DMS 273 (cell line): ENCODE data around the gene PAIP2B.
A peak's percentile ranks its signal among the peaks of the same experiment; 100 is the strongest.

Source experiments
- DNase-seq: peaks from one replicate; lab custom pipeline; 2025; ENCODE audit not compliant: unreplicated experiment; lab: John Stamatoyannopoulos, UW

The PAIP2B gene

DNA sequence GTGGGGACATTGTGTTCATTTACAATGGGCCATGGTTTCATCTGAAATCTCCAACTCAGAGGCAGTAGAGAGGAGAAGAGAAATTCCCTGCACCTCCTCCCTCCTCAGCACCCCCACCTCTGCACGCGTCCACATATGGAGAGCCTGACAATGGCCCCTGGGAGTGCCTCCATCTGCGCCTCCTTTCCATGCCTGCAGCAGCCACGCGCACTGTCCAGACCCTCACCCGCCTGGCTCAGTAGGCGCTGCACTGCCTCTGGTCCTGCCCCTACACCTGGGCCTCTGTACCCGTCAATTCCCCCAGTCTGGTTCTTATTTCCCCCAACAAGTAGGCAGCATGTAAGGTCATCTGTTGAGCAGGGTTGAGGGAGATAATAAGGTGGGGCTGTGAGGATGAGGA is 72.6 kb downstream of the PAIP2B start:
- peak; percentile 39 for DNase-seq

- peak; percentile 70 for DNase-seq
Measured at GRCh38 chr2:71153585-71154224, 73.2 kb downstream of the PAIP2B start.

DNA sequence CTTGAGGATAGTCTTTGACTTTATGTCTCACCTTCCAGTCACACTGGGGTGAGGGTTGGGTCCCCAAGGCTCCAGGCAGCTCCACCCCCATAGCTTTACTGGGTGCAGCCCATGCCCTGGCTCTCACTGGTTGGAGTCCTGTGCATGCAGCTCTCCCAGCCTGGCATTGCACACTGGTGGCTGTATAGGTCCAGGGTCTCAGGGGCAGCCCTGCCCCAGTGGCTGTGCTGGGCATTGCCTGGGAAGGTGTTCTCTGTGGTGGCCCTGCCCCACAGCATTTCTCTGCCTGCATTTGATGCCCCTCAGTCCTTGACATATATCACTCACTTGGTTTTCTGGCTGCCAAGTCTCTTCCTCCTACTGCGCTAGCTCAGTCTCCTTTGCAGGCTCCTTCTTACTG is 75.3 kb downstream of the PAIP2B start:
- DNase-seq, result peak; percentile 19

- DNase-seq, result peak; percentile 18
Measured at GRCh38 chr2:71150082-71150816, 76.7 kb downstream of the PAIP2B start.

DNA sequence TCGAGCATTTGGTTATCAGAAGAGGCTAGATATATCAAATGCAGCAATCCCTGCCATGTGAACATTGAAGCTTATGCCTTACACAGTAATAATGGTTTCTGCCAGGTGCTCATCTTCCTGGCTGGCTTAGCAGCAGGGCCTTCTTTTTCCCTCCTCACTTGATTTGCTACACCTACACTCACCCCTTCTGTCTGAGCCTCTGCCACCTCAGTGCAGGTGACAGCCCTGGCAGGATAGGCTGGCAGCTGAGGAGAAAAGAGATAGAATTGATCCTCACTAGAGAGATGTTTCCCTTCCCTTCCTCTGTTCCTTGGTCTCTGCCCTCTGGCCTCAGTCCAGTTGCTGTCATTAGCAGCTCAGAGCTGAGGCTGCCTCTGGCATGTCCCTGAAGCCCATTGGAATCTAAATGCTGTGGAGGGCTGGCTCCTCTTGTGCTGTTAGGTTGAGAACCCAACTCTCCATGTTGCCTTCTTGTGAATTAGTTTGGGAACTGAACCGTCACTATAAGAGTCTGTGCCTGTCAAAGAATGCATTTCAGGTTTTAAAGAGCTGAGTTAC is 78.3 kb downstream of the PAIP2B start:
- no peak for DNase-seq

DNA sequence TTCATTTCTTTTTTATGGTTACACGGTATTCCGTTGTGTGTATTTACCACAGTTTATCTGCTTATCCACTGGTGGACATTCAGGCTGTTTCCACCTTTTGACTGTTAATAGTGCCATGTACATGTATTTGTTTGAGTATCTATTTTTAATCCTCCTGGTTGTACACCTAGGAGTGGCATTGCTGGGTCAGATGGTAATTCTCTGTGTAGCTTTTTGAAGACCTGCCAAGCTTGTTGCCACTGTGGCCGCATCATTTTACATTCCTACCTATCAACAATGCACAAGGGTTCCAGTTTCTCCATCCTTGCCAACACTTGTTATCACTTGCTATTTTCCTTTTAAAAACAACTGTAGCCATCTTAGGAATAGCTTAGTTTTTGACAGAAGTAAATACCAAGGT is 83.1 kb downstream of the PAIP2B start:
- DNase-seq, result no peak

DNA sequence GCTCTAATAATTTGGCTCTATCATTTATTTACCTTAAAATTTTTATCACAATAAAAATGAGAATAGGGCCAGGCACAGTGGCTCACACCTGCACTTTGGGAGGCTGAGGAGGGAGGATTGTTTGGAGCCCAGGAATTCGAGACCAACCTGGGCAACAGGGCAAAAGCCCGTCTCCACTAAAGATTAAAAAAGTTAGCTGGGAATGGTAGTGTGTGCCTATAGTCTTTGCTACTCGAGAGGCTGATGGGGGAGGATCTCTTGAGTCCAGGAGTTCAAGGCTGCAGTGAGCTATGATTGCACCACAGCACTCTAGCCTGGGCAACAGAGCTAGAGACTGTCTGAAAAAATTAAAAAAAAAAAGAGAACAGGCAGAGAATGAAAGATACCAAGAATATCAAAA is 90.7 kb downstream of the PAIP2B start:
- DNase-seq, result no peak

- no peak for DNase-seq
Measured at GRCh38 chr2:71133603-71134002, 93.3 kb downstream of the PAIP2B start.
